Activated CD8-positive, alpha-beta T cell treated with anti-CD3 and anti-CD28 coated beads for 36 hours (primary cell): ENCODE measurements around the gene TCN1. TPM values are rescaled to one million over a fixed set of nuclear protein-coding genes. Genes with fewer than 3 reads are reported as not detected.
A peak's percentile ranks its signal among the peaks of the same experiment; 100 is the strongest.

Source experiments
- ATAC-seq: fragments of 200-7000 bp; cut with Tn5 transposase; one replicate; pipeline ENCODE4 v1.10.0; 2021; ENCODE audit warnings: mild to moderate bottlenecking, moderate library complexity
- CTCF ChIA-PET: fragments of 350-600 bp; sonication (Branson Sonifier 250); formaldehyde crosslinking; loops from one replicate; lab custom pipeline; 2021; ENCODE audit warnings: antibody characterized with exemption; lab: Charles Lee
- POLR2A ChIA-PET: fragments of 350-600 bp; sonication (Branson Sonifier 250); formaldehyde crosslinking; loops from one replicate; lab custom pipeline; 2021; ENCODE audit warnings: antibody characterized with exemption; lab: Charles Lee
- DNase-seq: peaks from one replicate; pipeline ENCODE4 v3.0.0-alpha.2; 2020
- H3K27ac Mint-ChIP-seq: one replicate; pipeline ENCODE4 v1.8.0; 2021; ENCODE audit warnings: mild to moderate bottlenecking, mixed read lengths
- H3K27me3 Mint-ChIP-seq: one replicate; pipeline ENCODE4 v1.8.0; 2021; ENCODE audit warnings: mixed read lengths
- H3K36me3 Mint-ChIP-seq: one replicate; pipeline ENCODE4 v1.8.0; 2021; ENCODE audit warnings: low read depth, mixed read lengths
- H3K4me1 Mint-ChIP-seq: one replicate; pipeline ENCODE4 v1.8.0; 2021; ENCODE audit warnings: low read depth, mixed read lengths
- H3K4me3 Mint-ChIP-seq: one replicate; pipeline ENCODE4 v1.8.0; 2021; ENCODE audit warnings: mild to moderate bottlenecking, moderate library complexity, mixed read lengths
- H3K9me3 Mint-ChIP-seq: one replicate; pipeline ENCODE4 v1.8.0; 2021; ENCODE audit warnings: mixed read lengths
- CTCF ChIP-seq: fragments of 200-600 bp; IDR thresholded peaks from one replicate; pipeline ENCODE4 v1.8.0; 2022; ENCODE audit warnings: antibody characterized with exemption, mild to moderate bottlenecking
- intact Hi-C: fragments of 100-400 bp; cut with micrococcal nuclease; formaldehyde crosslinking; loops from one replicate; pipeline ENCODE4 v1.10.0; 2022
- total RNA-seq, 2 experiments: library from RNA; stranded (reverse); gene quantifications; one replicate each; pipeline ENCODE4 v1.2.3, GENCODE V29; 2021

TCN1 gene
- total RNA-seq, 2 experiments from 2014 or later = not detected

DNA sequence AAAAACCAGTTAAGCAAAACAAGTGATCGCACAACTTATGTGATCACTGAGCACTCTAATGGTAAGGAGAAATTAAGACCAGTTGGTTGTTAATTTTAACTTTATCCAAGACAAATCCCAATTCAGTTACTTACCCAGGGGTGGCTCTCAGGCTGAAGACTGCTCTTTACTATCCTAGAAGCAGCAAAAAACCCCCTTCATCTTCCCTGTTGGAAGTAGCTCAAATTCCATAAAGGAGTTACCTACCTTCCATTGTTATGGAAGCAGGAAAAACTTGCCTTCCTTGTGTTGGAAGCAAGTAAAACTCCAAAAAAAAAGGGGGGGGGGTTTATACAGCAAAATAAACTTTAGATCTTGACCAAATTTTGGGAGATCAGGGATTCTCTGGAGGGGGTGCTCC is 50.5 kb downstream of the TCN1 start:
- Mint-ChIP-seq H3K4me3 (no peak overlapping the region), H3K4me1 (peaks cover 15% of the 10 kb centered on the region), H3K27me3 (no peaks in the 10 kb centered on the region), H3K27ac (no peak overlapping the region), H3K9me3 (no peaks in the 10 kb centered on the region), H3K36me3 (no peaks in the 10 kb centered on the region)
- no peak for ATAC-seq
- POLR2A ChIA-PET = no interaction called here
- no peak for TF ChIP-seq CTCF
- intact Hi-C loops = no loop called here
- CTCF ChIA-PET = interaction anchor here (1.2 kb wide), 1 partner anchor 103 kb away, joined by 3 read pairs; no protein-coding TSS in a partner anchor
- DNase-seq = no peak

GRCh38 chr11:59814021-59814420 is 52.3 kb downstream of the TCN1 start:
- Mint-ChIP-seq H3K4me3 (peak overlapping the region; percentile 32), H3K36me3 (peaks cover 4% of the 10 kb centered on the region), H3K27me3 (no peaks in the 10 kb centered on the region), H3K4me1 (peaks cover 18% of the 10 kb centered on the region), H3K9me3 (no peaks in the 10 kb centered on the region), H3K27ac (no peak overlapping the region)
- DNase-seq (no peak), ATAC-seq (no peak)
- intact Hi-C loops = no loop called here
- CTCF ChIA-PET = interaction anchor here (0.7 to 2.9 kb wide), 2 partner anchors 8 to 105 kb away, joined by 3 to 10 read pairs; no protein-coding TSS in a partner anchor
- TF ChIP-seq CTCF = no peak
- POLR2A ChIA-PET = interaction anchor here (0.7 kb wide), 1 partner anchor 143 kb away, joined by 3 read pairs; no protein-coding TSS in a partner anchor

DNA sequence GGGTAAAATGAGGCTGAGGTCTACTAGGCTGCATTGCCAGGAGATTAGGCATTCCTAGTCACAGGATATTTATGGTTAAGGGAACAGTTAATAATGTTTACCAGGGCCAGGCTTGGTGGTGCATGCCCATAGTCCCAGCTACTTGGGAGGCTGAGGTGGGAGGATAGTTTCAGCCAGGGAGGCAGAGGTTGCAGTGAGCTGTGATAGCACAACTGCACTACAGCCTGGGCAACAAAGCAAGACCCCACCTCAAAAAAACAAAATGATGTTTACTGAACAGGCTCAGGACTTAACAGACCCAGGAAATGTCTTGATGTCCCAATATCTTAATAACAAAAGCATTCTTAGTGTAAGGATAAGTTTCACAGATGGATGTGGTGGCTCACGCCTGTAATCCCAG is 52.9 kb downstream of the TCN1 start:
- no peak overlapping the region for H3K27ac Mint-ChIP-seq
- no peak for ATAC-seq

GRCh38 chr11:59812220-59812619 is 54.1 kb downstream of the TCN1 start:
- H3K4me3 Mint-ChIP-seq = no peak overlapping the region
- H3K4me1 Mint-ChIP-seq = peaks cover 15% of the 10 kb centered on the region
- intact Hi-C loops = no loop called here
- DNase-seq (no peak), ATAC-seq (no peak)
- no peaks in the 10 kb centered on the region for H3K27me3 Mint-ChIP-seq
- ChIA-PET CTCF (interaction anchor here (2.9 kb wide), 1 partner anchor 107 kb away, joined by 10 read pairs; no protein-coding TSS in a partner anchor), POLR2A (no interaction called here)
- no peak overlapping the region for H3K27ac Mint-ChIP-seq
- no peak for TF ChIP-seq CTCF
- no peaks in the 10 kb centered on the region for H3K9me3 Mint-ChIP-seq
- H3K36me3 Mint-ChIP-seq = peaks cover 6% of the 10 kb centered on the region

More for the DNA sequence above, 52.9 kb downstream of the TCN1 start:
- Mint-ChIP-seq H3K4me3 (no peak overlapping the region), H3K4me1 (peaks cover 15% of the 10 kb centered on the region), H3K9me3 (no peaks in the 10 kb centered on the region), H3K27me3 (no peaks in the 10 kb centered on the region), H3K36me3 (peaks cover 4% of the 10 kb centered on the region)
- intact Hi-C loops = no loop called here
- DNase-seq = no peak
- POLR2A ChIA-PET = interaction anchor here (0.7 kb wide), 1 partner anchor 142 kb away, joined by 3 read pairs; no protein-coding TSS in a partner anchor
- CTCF ChIA-PET = interaction anchor here (0.7 to 2.9 kb wide), 2 partner anchors 9 to 106 kb away, joined by 3 to 10 read pairs; no protein-coding TSS in a partner anchor
- TF ChIP-seq CTCF = no peak

GRCh38 chr11:59810911-59811259 is 55.4 kb downstream of the TCN1 start:
- Mint-ChIP-seq H3K27ac (peak overlapping the region; percentile 91), H3K27me3 (no peaks in the 10 kb centered on the region), H3K4me1 (peaks cover 15% of the 10 kb centered on the region), H3K36me3 (peaks cover 15% of the 10 kb centered on the region), H3K4me3 (peak overlapping the region; percentile 92), H3K9me3 (no peaks in the 10 kb centered on the region)
- ChIA-PET POLR2A (interaction anchor here (1.5 to 2.7 kb wide), 3 partner anchors 9 to 140 kb away, joined by 3 to 14 read pairs (median 5); partner anchors contain the start of gene STX3), CTCF (interaction anchor here (0.6 to 3.9 kb wide), 5 partner anchors 10 to 194 kb away, joined by 3 to 28 read pairs (median 4); partner anchors contain the start of gene STX3)
- no peak for TF ChIP-seq CTCF
- no peak for DNase-seq
- intact Hi-C loops = no loop called here
- ATAC-seq = no peak
